ENCODE data around the gene TPM3. TPM values are rescaled to one million over a fixed set of nuclear protein-coding genes. Genes with fewer than 3 reads are reported as not detected.
"Not testable (repeated sequence)": the region's sequence is repeated elsewhere in the genome, so short reads cannot be mapped to it uniquely, and the experiment has no call there.

The TPM3 gene
- total RNA-seq, 1 experiment from 2014 or later = 258 TPM

GRCh38 chr1:154155251-154155650 is 36.6 kb downstream of the TPM3 start:
- no peaks in the 10 kb centered on the region for H3K79me2 ChIP-seq (ENCODE audit: low read length)
- no peaks in the 10 kb centered on the region for H3K9me2 ChIP-seq (replicated peaks; ENCODE audit: insufficient read depth, low read length)
- no peaks in the 10 kb centered on the region for H3K9me3 ChIP-seq (ENCODE audit: low read length)
- no peak overlapping the region for H3K4me3 ChIP-seq (ENCODE audit: low read length)
- H4K20me1 ChIP-seq (ENCODE audit: insufficient read depth, low read depth, low read length) = no peaks in the 10 kb centered on the region; the same call in 1 of the 2 replicates
- H3K4me2 ChIP-seq (ENCODE audit: low read depth, low read length, poor library complexity, severe bottlenecking) = no peak overlapping the region
- DNase-seq = no peak
- no peak overlapping the region for H3K27ac ChIP-seq (ENCODE audit: low read length)
- no peak overlapping the region for H2AFZ ChIP-seq (ENCODE audit: low read length)
- H3K36me3 ChIP-seq (ENCODE audit: insufficient read depth, low read length) = peaks cover 19% of the 10 kb centered on the region
- no peaks in the 10 kb centered on the region for H3K4me1 ChIP-seq (ENCODE audit: low read length)
- H3K27me3 ChIP-seq (ENCODE audit: low read length) = no peaks in the 10 kb centered on the region
- no peak overlapping the region for H3K9ac ChIP-seq (ENCODE audit: low read length)

DNA sequence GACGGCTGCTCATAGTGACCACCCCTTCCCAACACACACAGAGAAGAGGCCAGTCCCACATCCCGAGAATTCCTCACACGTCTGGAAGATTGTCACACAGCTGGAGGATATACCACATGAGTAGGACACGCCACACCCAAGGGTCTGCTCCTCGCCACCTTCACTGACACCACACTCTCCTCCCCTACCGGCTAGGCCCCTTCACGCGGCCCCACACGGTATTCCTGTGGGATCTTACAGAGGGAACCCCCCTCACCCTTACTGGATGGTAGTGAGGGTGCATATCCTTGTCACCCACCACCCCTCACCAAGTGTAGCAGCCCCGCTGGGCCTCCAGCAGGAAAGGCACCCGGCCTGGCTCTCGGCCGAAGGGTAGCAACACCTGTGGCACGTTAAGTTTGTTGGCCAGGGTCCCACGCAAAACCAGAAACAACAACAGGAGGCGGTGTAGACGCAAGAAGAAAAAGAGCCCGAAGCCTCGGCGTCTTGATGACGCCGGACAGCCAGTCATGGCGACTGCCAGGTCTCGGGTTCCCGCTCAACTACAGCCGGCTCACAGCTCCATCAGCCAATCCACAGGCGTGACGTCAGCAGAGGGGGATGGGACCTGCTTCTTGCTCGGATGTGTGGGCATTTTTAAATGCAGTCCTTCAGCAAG is 37.2 kb downstream of the TPM3 start, which contains the start of gene NUP210L:
Gene NUP210L, minus strand, starts transcription at position 540 of the 658 bp plus-strand sequence.
- H3K4me2 ChIP-seq (ENCODE audit: low read depth, low read length, poor library complexity, severe bottlenecking) = no peak within 1 kb of the TSS
- no peaks in the 10 kb centered on the region for H3K27me3 ChIP-seq (ENCODE audit: low read length)
- no peak within 1 kb of the TSS for H3K27ac ChIP-seq (ENCODE audit: low read length)
- no peak for DNase-seq
- no peak within 1 kb of the TSS for H2AFZ ChIP-seq (ENCODE audit: low read length)
- H3K79me2 ChIP-seq (ENCODE audit: low read length) = no peaks in the 10 kb centered on the region
- H3K9ac ChIP-seq (ENCODE audit: low read length) = no peak within 1 kb of the TSS
- no peaks in the 10 kb centered on the region for H3K9me3 ChIP-seq (ENCODE audit: low read length)
- H3K4me1 ChIP-seq (ENCODE audit: low read length) = no peaks in the 10 kb centered on the region
- no peaks in the 10 kb centered on the region for H3K9me2 ChIP-seq (replicated peaks; ENCODE audit: insufficient read depth, low read length)
- peaks cover 13% of the 10 kb centered on the region; the same call in 1 of the 2 replicates for H3K36me3 ChIP-seq (ENCODE audit: insufficient read depth, low read length)
- H4K20me1 ChIP-seq (ENCODE audit: insufficient read depth, low read depth, low read length) = no peaks in the 10 kb centered on the region; the same call in 1 of the 2 replicates
- H3K4me3 ChIP-seq (ENCODE audit: low read length) = no peak within 1 kb of the TSS

DNA sequence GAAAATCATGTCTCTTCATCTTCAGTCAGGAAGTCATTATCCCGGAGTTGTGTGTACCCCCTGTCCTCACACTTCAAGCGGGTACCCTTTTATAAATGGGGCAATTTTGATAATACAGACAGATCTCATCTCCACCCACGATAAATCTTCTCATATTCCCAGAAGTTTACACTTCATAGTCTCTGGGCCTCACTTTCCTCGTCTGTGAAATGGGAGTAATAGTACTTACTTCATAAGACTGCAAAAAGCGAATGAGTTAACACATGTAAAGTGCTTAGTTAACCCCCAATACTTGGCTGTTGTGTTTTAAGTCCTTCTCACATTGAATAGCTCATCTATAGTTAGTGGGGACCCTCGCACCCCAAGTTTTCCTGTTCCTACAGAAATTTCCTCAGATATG is 37.8 kb downstream of the TPM3 start:
- Histone ChIP-seq H4K20me1 (ENCODE audit: insufficient read depth, low read depth, low read length) (no peaks in the 10 kb centered on the region; the same call in 1 of the 2 replicates), H3K79me2 (ENCODE audit: low read length) (no peaks in the 10 kb centered on the region), H2AFZ (ENCODE audit: low read length) (no peak overlapping the region), H3K9me2 (replicated peaks; ENCODE audit: insufficient read depth, low read length) (no peaks in the 10 kb centered on the region), H3K27me3 (ENCODE audit: low read length) (no peaks in the 10 kb centered on the region), H3K27ac (ENCODE audit: low read length) (no peak overlapping the region), H3K4me3 (ENCODE audit: low read length) (no peak overlapping the region), H3K4me2 (ENCODE audit: low read depth, low read length, poor library complexity, severe bottlenecking) (no peak overlapping the region), H3K9ac (ENCODE audit: low read length) (no peak overlapping the region), H3K9me3 (ENCODE audit: low read length) (no peaks in the 10 kb centered on the region), H3K4me1 (ENCODE audit: low read length) (no peaks in the 10 kb centered on the region), H3K36me3 (ENCODE audit: insufficient read depth, low read length) (peaks cover 7% of the 10 kb centered on the region; the same call in 1 of the 2 replicates)
- no peak for DNase-seq

- Histone ChIP-seq H3K4me3 (ENCODE audit: low read length) (no peak overlapping the region), H2AFZ (ENCODE audit: low read length) (no peak overlapping the region), H3K36me3 (ENCODE audit: insufficient read depth, low read length) (no peaks in the 10 kb centered on the region), H3K4me2 (ENCODE audit: low read depth, low read length, poor library complexity, severe bottlenecking) (no peak overlapping the region), H4K20me1 (ENCODE audit: insufficient read depth, low read depth, low read length) (no peaks in the 10 kb centered on the region), H3K9me3 (ENCODE audit: low read length) (no peaks in the 10 kb centered on the region), H3K4me1 (ENCODE audit: low read length) (no peaks in the 10 kb centered on the region), H3K27me3 (ENCODE audit: low read length) (no peaks in the 10 kb centered on the region), H3K9ac (ENCODE audit: low read length) (no peak overlapping the region), H3K9me2 (replicated peaks; ENCODE audit: insufficient read depth, low read length) (no peaks in the 10 kb centered on the region), H3K79me2 (ENCODE audit: low read length) (no peaks in the 10 kb centered on the region), H3K27ac (ENCODE audit: low read length) (no peak overlapping the region)
- DNase-seq = no peak
These were observed 40.6 kb downstream of the TPM3 start for GRCh38 chr1:154151311-154151710.

DNA sequence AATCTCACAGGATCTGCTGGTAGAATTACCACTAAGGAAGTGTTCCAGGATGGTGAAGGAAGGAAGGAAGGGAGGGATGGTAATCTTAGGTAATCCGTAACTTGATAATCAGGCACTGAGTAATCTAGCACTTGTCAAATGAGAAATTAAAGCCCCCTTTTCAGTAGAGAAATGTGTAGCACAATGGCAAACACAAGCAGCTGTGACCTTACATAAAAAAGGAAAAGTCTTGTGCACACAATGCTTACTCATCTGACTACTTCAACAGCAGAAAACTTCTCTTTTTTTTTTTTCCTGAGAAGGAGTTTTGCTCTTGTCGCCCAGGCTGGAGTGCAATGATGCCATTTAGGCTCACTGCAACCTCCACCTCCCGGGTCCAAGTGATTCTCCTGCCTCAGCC is 43.1 kb downstream of the TPM3 start:
- H4K20me1 ChIP-seq (ENCODE audit: insufficient read depth, low read depth, low read length) = no peaks in the 10 kb centered on the region
- no peak overlapping the region for H3K4me3 ChIP-seq (ENCODE audit: low read length)
- H3K4me2 ChIP-seq (ENCODE audit: low read depth, low read length, poor library complexity, severe bottlenecking) = no peak overlapping the region
- H3K4me1 ChIP-seq (ENCODE audit: low read length) = no peaks in the 10 kb centered on the region
- H3K9me2 ChIP-seq (replicated peaks; ENCODE audit: insufficient read depth, low read length) = no peaks in the 10 kb centered on the region
- H2AFZ ChIP-seq (ENCODE audit: low read length) = no peak overlapping the region
- no peaks in the 10 kb centered on the region for H3K79me2 ChIP-seq (ENCODE audit: low read length)
- no peaks in the 10 kb centered on the region for H3K36me3 ChIP-seq (ENCODE audit: insufficient read depth, low read length)
- no peaks in the 10 kb centered on the region for H3K27me3 ChIP-seq (ENCODE audit: low read length)
- H3K9me3 ChIP-seq (ENCODE audit: low read length) = no peaks in the 10 kb centered on the region
- no peak for DNase-seq
- H3K9ac ChIP-seq (ENCODE audit: low read length) = no peak overlapping the region
- no peak overlapping the region for H3K27ac ChIP-seq (ENCODE audit: low read length)

GRCh38 chr1:154147505-154147904 is 44.4 kb downstream of the TPM3 start:
- H3K4me3 ChIP-seq (ENCODE audit: low read length); H3K4me2 ChIP-seq (ENCODE audit: low read depth, low read length, poor library complexity, severe bottlenecking); DNase-seq; H3K36me3 ChIP-seq (ENCODE audit: insufficient read depth, low read length); H3K27ac ChIP-seq (ENCODE audit: low read length); H3K9ac ChIP-seq (ENCODE audit: low read length); H4K20me1 ChIP-seq (ENCODE audit: insufficient read depth, low read depth, low read length); H3K79me2 ChIP-seq (ENCODE audit: low read length); H3K9me3 ChIP-seq (ENCODE audit: low read length); H3K27me3 ChIP-seq (ENCODE audit: low read length); H2AFZ ChIP-seq (ENCODE audit: low read length); H3K4me1 ChIP-seq (ENCODE audit: low read length); H3K9me2 ChIP-seq (replicated peaks; ENCODE audit: insufficient read depth, low read length): not testable (repeated sequence)

GRCh38 chr1:154145986-154146385 is 45.9 kb downstream of the TPM3 start:
- Histone ChIP-seq H3K9me2 (replicated peaks; ENCODE audit: insufficient read depth, low read length) (no peaks in the 10 kb centered on the region), H4K20me1 (ENCODE audit: insufficient read depth, low read depth, low read length) (no peaks in the 10 kb centered on the region), H3K36me3 (ENCODE audit: insufficient read depth, low read length) (no peaks in the 10 kb centered on the region), H3K4me1 (ENCODE audit: low read length) (no peaks in the 10 kb centered on the region), H3K79me2 (ENCODE audit: low read length) (no peaks in the 10 kb centered on the region), H3K4me3 (ENCODE audit: low read length) (no peak overlapping the region), H3K4me2 (ENCODE audit: low read depth, low read length, poor library complexity, severe bottlenecking) (no peak overlapping the region), H2AFZ (ENCODE audit: low read length) (no peak overlapping the region), H3K27me3 (ENCODE audit: low read length) (no peaks in the 10 kb centered on the region), H3K27ac (ENCODE audit: low read length) (no peak overlapping the region), H3K9ac (ENCODE audit: low read length) (no peak overlapping the region), H3K9me3 (ENCODE audit: low read length) (no peaks in the 10 kb centered on the region)
- peak; percentile 60 for DNase-seq

GRCh38 chr1:154142358-154142757 is 49.5 kb downstream of the TPM3 start:
- Histone ChIP-seq H4K20me1 (ENCODE audit: insufficient read depth, low read depth, low read length) (no peaks in the 10 kb centered on the region), H3K27me3 (ENCODE audit: low read length) (no peaks in the 10 kb centered on the region), H3K9ac (ENCODE audit: low read length) (no peak overlapping the region), H3K4me2 (ENCODE audit: low read depth, low read length, poor library complexity, severe bottlenecking) (no peak overlapping the region), H2AFZ (ENCODE audit: low read length) (no peak overlapping the region), H3K36me3 (ENCODE audit: insufficient read depth, low read length) (no peaks in the 10 kb centered on the region), H3K27ac (ENCODE audit: low read length) (no peak overlapping the region), H3K4me1 (ENCODE audit: low read length) (no peaks in the 10 kb centered on the region), H3K4me3 (ENCODE audit: low read length) (no peak overlapping the region), H3K79me2 (ENCODE audit: low read length) (no peaks in the 10 kb centered on the region), H3K9me2 (replicated peaks; ENCODE audit: insufficient read depth, low read length) (no peaks in the 10 kb centered on the region), H3K9me3 (ENCODE audit: low read length) (no peaks in the 10 kb centered on the region)
- DNase-seq = no peak
